Natural killer cell treated with Interleukin-12 subunit alpha and Interleukin-12 subunit beta and Interleukin-15 and Interleukin-18, amount 100 ng/mL, for 72 hours (primary cell): ENCODE results near the gene RND2. TPM values are rescaled to one million over a fixed set of nuclear protein-coding genes. Genes with fewer than 3 reads are reported as not detected.
"Not testable (repeated sequence)": the region's sequence is repeated elsewhere in the genome, so short reads cannot be mapped to it uniquely, and the experiment has no call there.

Experiments used
- ATAC-seq, 2 donors: fragments of 150-1000 bp; cut with Tn5 transposase in 1 of 2; sonication (Bioruptor Pico), chemical (Tn5 transposase) in 1 of 2; 2 replicates each; pipeline ENCODE4 v1.10.0; 2021
- DNase-seq: peaks from one replicate; pipeline ENCODE4 v3.0.0; 2022; ENCODE audit warnings: low spot score
- H3K27ac Mint-ChIP-seq, 2 donors: 1 replicate in 1 of 2; 2 replicates in 1 of 2; pipeline ENCODE4 v1.8.0; 2022; ENCODE audit warnings: mixed read lengths in 2 of 2, mild to moderate bottlenecking in 1 of 2, moderate library complexity in 1 of 2
- H3K27me3 Mint-ChIP-seq, 2 donors: 1 replicate in 1 of 2; 2 replicates in 1 of 2; pipeline ENCODE4 v1.8.0; 2022; ENCODE audit warnings: mixed read lengths in 2 of 2
- H3K36me3 Mint-ChIP-seq: one replicate; pipeline ENCODE4 v1.8.0; 2022; ENCODE audit warnings: mixed read lengths
- H3K4me1 Mint-ChIP-seq, 2 donors: 1 replicate in 1 of 2; 2 replicates in 1 of 2; pipeline ENCODE4 v1.8.0; 2022; ENCODE audit warnings: low read depth in 2 of 2, mixed read lengths in 2 of 2, mild to moderate bottlenecking in 1 of 2
- H3K4me3 Mint-ChIP-seq: one replicate; pipeline ENCODE4 v1.8.0; 2022; ENCODE audit warnings: mixed read lengths
- H3K9me3 Mint-ChIP-seq: 2 replicates; pipeline ENCODE4 v1.8.0; 2022; ENCODE audit warnings: mixed read lengths
- total RNA-seq, 2 donors: library from RNA; stranded (reverse); gene quantifications; one replicate each; pipeline ENCODE4 v1.2.3, GENCODE V29; 2022

The RND2 gene
- total RNA-seq, 2 donors from 2014 or later, result not detected

- H3K27me3 Mint-ChIP-seq, H3K27ac Mint-ChIP-seq, ATAC-seq, DNase-seq, H3K9me3 Mint-ChIP-seq, H3K4me3 Mint-ChIP-seq: not testable (repeated sequence)
- peaks cover 10 to 11% of the 10 kb centered on the region in 2 donors for H3K4me1 Mint-ChIP-seq
- H3K36me3 Mint-ChIP-seq, result peaks cover 14% of the 10 kb centered on the region
Observed at GRCh38 chr17:42993913-42994312, 31.1 kb upstream of the RND2 start.

GRCh38 chr17:42997390-42997983, 27.5 kb upstream of the RND2 start:
- Mint-ChIP-seq H3K27ac (peak overlapping the region; percentile 95 to 96), H3K36me3 (peaks cover 19% of the 10 kb centered on the region), H3K27me3 (no peaks in the 10 kb centered on the region), H3K4me3 (peak overlapping the region; percentile 88), H3K9me3 (no peaks in the 10 kb centered on the region), H3K4me1 (peaks cover 22 to 23% of the 10 kb centered on the region in 2 donors)
- DNase-seq (no peak), ATAC-seq (no peak)

GRCh38 chr17:42997984-42998938, 26.8 kb upstream of the RND2 start, which contains the start of gene RPL27:
TSS of gene RPL27 (plus strand) at chr17:42998419. CDS start at chr17:42998751, 332 bp downstream.
- Mint-ChIP-seq H3K36me3 (peaks cover 19% of the 10 kb centered on the region), H3K27me3 (no peaks in the 10 kb centered on the region), H3K9me3 (no peaks in the 10 kb centered on the region), H3K4me1 (peaks cover 22 to 23% of the 10 kb centered on the region in 2 donors), H3K27ac (peak within 1 kb of the TSS; percentile 95 to 96), H3K4me3 (peak within 1 kb of the TSS; percentile 88)
- ATAC-seq, result peak; percentile 98
- DNase-seq, result peak; percentile 98

GRCh38 chr17:42999003-42999525, 26.0 kb upstream of the RND2 start:
- Mint-ChIP-seq H3K36me3 (peaks cover 19% of the 10 kb centered on the region), H3K9me3 (no peaks in the 10 kb centered on the region), H3K4me1 (peaks cover 23 to 25% of the 10 kb centered on the region in 2 donors), H3K27me3 (no peaks in the 10 kb centered on the region), H3K27ac (peak overlapping the region; percentile 95 to 96), H3K4me3 (peak overlapping the region; percentile 88)
- ATAC-seq (no peak), DNase-seq (no peak)

GRCh38 chr17:43000894-43001293, 24.1 kb upstream of the RND2 start:
- H3K4me3 Mint-ChIP-seq, result peak overlapping the region; percentile 10
- DNase-seq, ATAC-seq, H3K27ac Mint-ChIP-seq, H3K27me3 Mint-ChIP-seq, H3K9me3 Mint-ChIP-seq: not testable (repeated sequence)
- peaks cover 19 to 25% of the 10 kb centered on the region in 2 donors for H3K4me1 Mint-ChIP-seq
- peaks cover 19% of the 10 kb centered on the region for H3K36me3 Mint-ChIP-seq

- Mint-ChIP-seq H3K9me3 (no peaks in the 10 kb centered on the region), H3K4me3 (no peak overlapping the region), H3K27me3 (no peaks in the 10 kb centered on the region), H3K27ac (peak overlapping the region in 1 of 2 donors; percentile 81), H3K36me3 (peaks cover 17% of the 10 kb centered on the region), H3K4me1 (peaks cover 22 to 25% of the 10 kb centered on the region in 2 donors)
- ATAC-seq (no peak), DNase-seq (no peak)
Observed at GRCh38 chr17:43003542-43004172, 21.4 kb upstream of the RND2 start.

- no peaks in the 10 kb centered on the region for H3K27me3 Mint-ChIP-seq
- no peaks in the 10 kb centered on the region for H3K9me3 Mint-ChIP-seq
- peaks cover 16 to 19% of the 10 kb centered on the region in 2 donors for H3K4me1 Mint-ChIP-seq
- H3K36me3 Mint-ChIP-seq, result no peaks in the 10 kb centered on the region
- peak; percentile 97 for ATAC-seq
- H3K27ac Mint-ChIP-seq, result peak within 1 kb of the TSS; percentile 98 to 100
- peak; percentile 92 for DNase-seq
- peak within 1 kb of the TSS; percentile 97 for H3K4me3 Mint-ChIP-seq
Observed at GRCh38 chr17:43006639-43007551, 18.1 kb upstream of the RND2 start, which contains the start of gene IFI35. TSS of gene IFI35 (plus strand) at chr17:43006784. CDS start at chr17:43006948, 164 bp downstream.

GRCh38 chr17:43010667-43011308, 14.2 kb upstream of the RND2 start:
- no peak overlapping the region for H3K27ac Mint-ChIP-seq
- no peaks in the 10 kb centered on the region for H3K27me3 Mint-ChIP-seq
- peaks cover 16 to 18% of the 10 kb centered on the region in 2 donors for H3K4me1 Mint-ChIP-seq
- no peaks in the 10 kb centered on the region for H3K36me3 Mint-ChIP-seq
- DNase-seq, result no peak
- H3K9me3 Mint-ChIP-seq, result no peaks in the 10 kb centered on the region
- no peak overlapping the region for H3K4me3 Mint-ChIP-seq
- no peak for ATAC-seq

- DNase-seq (no peak), ATAC-seq (no peak)
- no peaks in the 10 kb centered on the region for H3K9me3 Mint-ChIP-seq
- no peak overlapping the region for H3K27ac Mint-ChIP-seq
- H3K36me3 Mint-ChIP-seq, result no peaks in the 10 kb centered on the region
- H3K27me3 Mint-ChIP-seq, result no peaks in the 10 kb centered on the region
- no peak overlapping the region for H3K4me3 Mint-ChIP-seq
- H3K4me1 Mint-ChIP-seq, result peaks cover 9 to 12% of the 10 kb centered on the region in 2 donors
Observed at GRCh38 chr17:43011728-43012472, 13.1 kb upstream of the RND2 start.

- no peak overlapping the region for H3K4me3 Mint-ChIP-seq
- no peaks in the 10 kb centered on the region for H3K27me3 Mint-ChIP-seq
- no peaks in the 10 kb centered on the region for H3K36me3 Mint-ChIP-seq
- no peak for DNase-seq
- no peak for ATAC-seq
- no peaks in the 10 kb centered on the region for H3K9me3 Mint-ChIP-seq
- H3K27ac Mint-ChIP-seq, result no peak overlapping the region
- H3K4me1 Mint-ChIP-seq, result peaks cover 6 to 12% of the 10 kb centered on the region in 2 donors
Observed at GRCh38 chr17:43013296-43013695, 11.7 kb upstream of the RND2 start.

GRCh38 chr17:43014020-43014648, 10.9 kb upstream of the RND2 start:
- DNase-seq (no peak), ATAC-seq (no peak)
- Mint-ChIP-seq H3K36me3 (no peaks in the 10 kb centered on the region), H3K4me3 (no peak overlapping the region), H3K9me3 (no peaks in the 10 kb centered on the region), H3K4me1 (peaks cover 6 to 19% of the 10 kb centered on the region in 2 donors), H3K27me3 (no peaks in the 10 kb centered on the region), H3K27ac (no peak overlapping the region)
